CD4-positive, alpha-beta T cell treated with Interferon gamma for 1 hour (primary cell): Measurements from ENCODE around the gene OSBP.

Source experiments
- DNase-seq: peaks from one replicate; pipeline ENCODE4 v3.0.0-alpha.2; 2020

Gene OSBP

DNA sequence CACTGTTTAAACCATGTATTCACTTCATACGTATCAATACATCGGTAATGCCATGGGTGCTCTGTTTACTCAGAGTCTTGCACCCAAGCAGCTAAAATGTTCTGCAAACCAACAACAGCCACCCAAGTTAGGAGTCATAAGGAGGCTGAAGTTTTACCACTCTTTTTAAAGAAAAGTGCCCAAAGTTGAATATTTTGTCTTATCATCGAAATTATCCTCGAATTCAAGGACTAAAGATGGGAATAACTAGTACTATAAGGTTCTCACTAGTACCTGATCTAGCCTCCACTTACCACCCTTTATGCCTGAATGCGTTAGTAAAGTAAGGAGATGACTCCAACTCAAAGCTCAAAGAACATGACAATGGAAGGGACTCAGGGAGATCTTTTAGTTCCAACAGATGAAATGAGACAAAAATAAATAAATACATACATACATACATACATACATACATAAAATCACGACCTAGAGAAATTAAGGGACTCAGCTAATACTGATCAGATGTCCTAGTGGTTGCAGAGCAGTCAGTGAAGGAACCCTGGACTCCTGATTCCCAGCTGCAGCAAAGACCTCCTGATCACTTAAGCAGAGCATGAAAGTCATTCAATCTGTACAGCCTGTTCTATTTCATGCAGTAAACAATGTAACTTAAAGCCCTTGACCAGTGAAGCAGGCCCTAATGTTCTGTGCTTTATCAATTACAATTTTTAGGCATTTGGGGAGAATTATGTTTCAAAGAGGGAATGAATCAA lies 7.7 kb downstream of the OSBP start:
- no peak for DNase-seq

DNA sequence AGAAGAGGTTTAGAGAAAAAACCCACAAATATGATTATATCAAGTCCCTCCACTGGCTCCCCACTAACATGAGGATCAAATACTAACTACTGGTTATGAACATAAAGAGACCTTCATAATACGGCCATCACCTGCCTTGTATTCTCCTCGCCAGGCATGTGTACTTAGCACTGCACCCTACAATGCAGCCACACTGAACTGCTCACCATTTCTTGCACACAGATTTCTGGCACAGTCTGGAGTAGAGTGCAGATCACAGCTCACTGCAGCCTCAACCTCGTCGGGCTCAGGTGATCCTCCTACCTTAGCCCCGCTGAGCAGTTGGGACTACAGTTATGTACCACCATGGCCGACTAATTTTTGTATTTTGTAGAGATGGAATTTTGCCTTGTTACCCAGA lies 13.1 kb downstream of the OSBP start:
- DNase-seq, result no peak

DNA sequence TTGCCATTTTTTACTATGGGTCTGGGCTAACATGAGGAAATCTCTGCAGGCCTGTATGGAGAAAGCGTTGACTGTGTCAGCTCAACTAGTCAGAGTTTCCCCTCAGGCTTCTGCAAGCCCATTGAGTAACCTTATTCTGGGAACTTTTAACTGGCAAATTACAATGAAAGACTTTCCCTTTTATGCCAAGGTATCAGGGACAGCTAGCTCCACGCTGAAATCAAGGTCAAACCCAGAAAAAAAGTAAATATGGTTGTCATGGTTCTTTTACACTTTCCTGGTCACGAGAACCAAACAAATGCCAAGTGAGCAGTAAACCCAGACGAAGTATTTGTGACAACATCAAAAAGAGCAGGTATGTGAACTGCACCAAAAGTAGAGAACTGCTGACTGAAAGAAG lies 13.8 kb downstream of the OSBP start:
- no peak for DNase-seq

DNA sequence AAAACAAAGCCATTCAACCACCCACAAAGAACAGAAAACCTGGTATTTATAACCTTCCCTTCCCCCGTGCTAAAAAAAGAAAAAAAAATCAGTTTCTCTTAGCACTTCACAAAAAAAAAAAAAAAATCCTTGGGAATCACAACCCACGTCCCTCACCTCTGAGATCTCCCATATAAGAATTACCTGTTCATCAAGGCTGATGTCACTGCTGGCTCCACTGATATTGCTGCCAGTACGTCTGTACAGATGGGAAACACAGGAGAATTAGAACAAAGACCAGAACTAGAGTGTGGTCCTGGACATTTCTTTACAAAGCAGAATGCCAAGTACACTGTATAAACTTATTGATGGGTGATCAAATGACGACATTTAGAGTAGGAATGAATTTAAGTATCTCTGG lies 14.9 kb downstream of the OSBP start:
- DNase-seq, result no peak

DNA sequence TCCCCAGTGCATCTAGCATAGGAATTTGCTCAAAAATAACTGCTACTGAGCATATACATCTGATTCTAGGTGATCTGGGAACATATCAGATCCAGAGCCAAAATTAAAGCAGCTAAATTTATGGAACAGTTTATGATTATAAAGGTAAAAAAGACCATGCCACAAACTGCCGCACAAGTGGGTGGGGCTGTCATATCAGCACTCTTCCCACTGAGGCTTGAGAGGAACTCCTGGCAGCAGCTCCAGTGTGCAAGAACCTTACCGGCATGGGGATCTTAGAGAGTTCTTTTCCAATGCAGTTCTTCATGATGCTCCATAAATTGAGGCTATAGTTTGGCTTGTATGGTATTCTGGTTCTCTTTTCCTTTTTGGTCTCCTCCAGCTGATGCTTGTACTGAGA lies 15.3 kb downstream of the OSBP start:
- no peak for DNase-seq

DNA sequence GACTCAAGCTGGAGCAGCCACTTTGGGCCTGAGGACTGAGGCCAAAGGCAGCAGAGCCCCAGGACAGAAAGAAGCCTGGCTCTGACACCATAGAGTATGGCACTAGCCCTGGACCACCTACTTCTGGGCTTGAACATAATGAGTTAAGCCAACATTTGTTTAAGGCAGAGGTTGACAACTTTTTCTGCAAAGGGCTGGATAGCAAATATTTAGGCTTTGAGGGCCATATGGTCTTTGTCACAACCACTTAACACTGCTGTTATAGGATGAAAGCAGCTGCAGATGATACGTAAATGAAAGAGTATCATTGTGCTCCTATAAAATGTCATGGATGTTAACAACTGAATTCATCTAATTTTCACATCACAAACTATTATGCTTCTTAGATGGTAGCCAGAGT lies 16.6 kb downstream of the OSBP start:
- DNase-seq, result no peak

DNA sequence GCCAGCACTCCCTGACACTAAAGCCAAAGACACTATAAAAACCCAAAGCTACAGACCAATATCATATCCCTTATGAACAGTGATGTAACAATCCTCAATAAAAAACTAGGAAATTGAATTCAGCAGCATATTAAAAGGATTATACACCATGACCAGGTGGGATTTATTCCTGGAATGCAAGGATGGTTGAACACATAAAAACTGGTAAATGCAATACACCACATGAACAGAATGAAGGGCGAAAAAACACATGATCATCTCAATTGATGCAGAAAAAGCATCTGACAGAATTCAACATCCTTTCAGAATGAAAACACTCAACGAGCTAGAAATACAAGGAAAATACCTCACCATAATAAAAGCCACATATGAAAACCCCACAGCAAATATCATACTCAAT lies 31.3 kb downstream of the OSBP start:
- no peak for DNase-seq

DNA sequence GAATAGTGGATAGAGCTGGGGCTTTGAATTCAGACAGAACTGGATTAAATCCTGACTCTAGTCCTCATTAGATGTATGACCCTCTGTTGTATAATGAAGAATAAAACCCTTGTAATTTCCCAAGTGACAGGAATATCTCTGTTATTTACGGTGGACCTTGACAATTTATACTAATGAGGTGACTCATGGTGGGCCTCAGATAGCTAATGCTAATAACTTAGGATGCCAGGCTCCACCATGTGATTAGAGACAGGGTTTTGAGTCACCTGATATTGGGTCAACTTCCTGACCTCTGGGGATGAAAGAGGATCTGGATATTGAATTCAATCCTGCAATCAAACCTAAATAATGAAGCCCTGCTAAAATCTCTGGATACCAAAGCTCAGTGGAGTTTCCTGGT lies 33.6 kb downstream of the OSBP start:
- DNase-seq, result no peak

DNA sequence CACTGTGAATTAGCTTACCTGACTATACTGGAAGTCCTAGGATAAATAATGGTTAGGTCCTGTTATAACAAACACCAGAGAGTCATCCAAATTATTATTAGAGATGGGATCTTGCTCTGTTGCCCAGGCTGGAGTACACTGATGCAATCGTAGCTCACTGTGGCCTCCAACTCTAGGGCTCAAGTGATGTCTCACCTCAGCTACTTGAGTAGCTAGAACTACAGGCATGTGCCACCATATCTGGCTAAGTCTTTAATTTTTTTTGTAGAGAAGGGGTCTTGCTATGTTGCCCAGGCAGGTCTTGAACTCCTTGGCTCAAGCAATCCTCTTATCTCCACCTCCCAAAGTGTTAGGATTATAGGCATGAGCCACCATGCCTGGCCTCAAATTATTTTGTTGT lies 37.2 kb downstream of the OSBP start:
- DNase-seq, result no peak

DNA sequence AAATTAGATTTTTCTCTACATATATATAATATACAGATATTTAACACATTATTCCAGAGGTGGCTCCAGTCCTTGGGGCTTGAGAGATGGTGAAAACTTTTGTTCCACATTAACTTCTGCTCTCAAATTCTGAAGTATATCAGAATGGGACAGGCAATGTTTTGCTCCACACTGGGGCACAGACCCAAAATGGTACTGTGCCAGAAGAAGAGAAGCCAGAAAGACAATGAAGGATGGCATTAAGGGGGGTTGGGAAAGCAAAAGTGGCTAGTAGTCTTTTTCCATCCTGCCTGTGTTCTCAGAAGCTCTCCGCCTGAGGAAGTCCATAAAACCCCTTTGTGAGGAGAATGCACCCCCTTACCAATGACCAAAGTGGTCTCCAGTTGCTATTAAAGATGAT lies 40.1 kb downstream of the OSBP start:
- no peak for DNase-seq

DNA sequence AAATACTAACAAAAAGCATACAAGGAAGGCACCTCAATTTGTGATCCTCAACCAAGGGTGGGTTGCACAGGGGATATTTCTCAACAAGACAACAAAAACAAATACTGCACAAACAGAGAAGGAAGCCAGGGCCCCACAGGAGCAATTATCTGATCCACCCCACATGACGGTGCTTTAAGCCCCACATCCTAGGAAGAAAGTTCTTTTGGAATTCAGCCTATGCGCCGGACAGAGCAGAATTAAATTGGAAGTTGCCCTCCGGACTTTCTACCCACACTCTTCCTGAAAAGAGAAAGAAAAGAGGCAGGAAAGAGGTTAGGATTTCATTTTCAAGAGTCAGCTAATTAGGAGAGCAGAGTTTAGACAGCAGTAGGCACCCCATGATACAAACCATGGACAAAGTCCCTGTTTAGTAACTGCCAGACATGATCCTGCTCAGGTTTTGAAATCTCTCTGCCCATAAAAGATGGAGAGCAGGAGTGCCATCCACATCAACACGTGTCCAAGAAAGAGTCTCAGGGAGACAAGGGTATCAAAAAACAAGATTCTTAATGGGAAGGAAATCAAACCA lies 40.6 kb downstream of the OSBP start:
- DNase-seq, result no peak

DNA sequence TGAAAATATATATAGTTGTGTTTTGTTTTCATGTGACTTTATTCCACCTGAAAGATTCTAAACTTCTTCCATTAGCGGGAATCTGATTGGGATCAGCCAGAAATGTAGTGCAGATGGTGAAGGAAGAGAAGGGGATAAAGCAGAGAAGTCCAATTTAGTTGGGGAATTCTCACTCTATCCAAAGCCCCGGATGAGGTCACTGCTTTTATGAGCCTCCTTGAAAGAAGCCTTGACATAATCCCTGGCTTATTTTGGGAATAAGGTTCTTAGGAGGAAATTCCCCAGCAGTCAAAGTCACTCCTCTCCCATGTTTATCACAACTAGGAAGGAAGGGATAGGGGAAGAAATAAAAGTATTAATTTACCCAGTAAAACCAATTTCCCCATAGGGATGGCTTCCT lies 41.1 kb downstream of the OSBP start:
- no peak for DNase-seq

DNA sequence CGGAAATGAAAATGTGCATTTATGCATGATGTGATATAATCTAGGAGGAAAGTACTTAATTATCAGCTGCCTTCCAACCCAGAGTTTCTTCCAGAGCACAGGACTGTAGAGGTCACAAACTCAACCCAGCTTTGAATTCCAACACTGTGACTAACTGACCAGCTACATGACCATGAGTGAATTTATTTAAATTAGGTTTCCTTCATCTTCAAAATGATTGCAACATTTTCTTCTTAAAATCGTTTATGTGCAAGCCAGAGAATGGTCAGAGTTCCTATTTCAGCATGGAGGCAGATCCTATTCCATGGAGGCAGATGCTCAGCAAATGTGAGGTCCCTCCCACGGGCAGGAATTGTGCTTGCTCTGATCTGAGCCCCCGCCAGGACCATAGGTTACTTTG lies 42.4 kb downstream of the OSBP start:
- no peak for DNase-seq

DNA sequence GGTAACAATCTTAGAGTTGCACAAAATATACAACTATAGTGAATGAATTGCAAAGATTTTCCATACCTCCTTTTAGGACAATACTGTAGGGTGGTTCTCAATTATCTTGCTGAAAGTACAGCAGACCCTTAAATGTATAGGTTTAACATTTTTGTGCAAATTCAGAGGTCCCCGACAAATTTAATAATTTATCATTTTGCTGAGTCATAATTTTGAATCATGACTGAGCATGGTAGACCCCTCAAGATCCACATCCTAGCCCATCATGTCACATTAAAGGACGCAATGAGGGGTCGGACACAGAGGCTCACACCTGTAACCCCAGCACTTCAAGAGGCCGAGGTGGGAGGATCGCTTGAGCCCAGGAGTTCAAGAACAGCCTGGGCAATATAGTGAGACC lies 43.5 kb downstream of the OSBP start:
- DNase-seq, result no peak

DNA sequence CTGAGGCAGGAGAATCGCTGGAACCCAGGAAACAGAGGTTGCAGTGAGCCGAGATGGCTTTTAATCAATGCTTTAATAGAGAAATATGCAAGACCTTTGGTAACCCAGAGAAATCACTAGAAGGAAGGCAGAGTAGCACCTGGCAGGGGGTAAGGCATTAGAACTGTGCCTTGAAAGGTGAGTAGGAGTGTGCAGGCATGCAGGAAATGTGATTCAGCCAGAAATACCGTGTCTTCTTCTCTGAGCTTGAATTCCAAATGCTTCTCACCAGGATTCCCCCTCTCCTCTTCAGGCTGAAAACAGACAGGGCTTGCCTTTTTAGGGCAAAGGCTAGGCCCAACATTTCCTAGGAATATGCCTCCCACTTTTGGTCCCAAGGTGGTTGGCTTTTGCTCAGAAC lies 53.3 kb downstream of the OSBP start:
- no peak for DNase-seq

DNA sequence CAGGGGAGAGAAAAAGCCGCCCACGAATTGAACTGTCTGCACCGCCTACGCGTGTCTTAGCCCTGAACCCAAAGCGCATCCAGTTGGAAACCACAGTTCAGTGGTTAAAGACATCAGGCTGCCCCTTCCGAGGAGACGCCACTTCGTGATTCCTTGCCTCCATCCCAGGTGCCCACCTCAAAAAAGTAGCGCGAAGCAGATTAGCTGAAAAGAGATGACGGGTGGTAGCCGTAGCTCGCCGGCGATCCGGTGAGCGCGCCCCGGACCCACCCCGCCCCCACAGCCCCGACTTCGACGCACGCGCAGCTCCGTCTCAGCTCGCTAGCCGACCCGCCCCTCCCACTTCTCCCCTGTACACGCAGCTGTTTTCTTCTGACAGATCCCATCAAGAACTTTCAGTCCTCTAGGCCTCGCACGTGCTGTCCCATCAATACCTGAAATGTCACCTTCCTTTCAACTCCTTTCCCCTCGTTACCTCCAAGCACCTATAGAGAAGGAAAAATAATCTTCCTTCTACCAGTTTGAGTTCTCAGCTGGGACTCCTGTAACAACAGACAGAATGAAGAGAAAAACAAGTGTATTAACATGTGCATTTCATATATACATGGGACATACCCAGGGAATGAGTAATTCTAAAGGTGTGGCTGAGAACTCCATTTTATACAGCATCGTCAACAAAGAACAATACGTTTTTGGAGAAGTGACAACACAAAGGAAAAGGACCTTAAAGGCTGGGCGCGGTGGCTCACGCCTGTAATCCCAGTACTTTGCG lies 54.7 kb downstream of the OSBP start:
- peak; percentile 81 for DNase-seq

DNA sequence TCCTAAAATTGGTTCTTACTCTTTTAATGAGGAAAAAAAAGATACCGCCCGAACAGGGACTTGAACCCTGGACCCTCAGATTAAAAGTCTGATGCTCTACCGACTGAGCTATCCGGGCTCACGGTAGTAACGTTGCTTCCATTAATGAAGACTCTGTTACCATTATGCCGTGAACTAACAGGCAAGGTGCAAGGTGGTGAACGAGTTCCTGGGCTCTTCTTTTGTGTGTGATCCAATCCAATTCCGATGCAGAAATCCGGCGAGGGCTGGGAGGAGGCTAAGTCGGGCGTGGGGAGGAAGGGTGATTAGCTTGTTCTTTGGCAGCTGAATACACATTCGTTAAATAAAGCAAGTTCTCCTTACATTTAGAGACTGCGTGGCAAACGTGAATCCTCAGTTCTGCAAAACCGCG lies 55.3 kb downstream of the OSBP start:
- DNase-seq, result peak; percentile 66

DNA sequence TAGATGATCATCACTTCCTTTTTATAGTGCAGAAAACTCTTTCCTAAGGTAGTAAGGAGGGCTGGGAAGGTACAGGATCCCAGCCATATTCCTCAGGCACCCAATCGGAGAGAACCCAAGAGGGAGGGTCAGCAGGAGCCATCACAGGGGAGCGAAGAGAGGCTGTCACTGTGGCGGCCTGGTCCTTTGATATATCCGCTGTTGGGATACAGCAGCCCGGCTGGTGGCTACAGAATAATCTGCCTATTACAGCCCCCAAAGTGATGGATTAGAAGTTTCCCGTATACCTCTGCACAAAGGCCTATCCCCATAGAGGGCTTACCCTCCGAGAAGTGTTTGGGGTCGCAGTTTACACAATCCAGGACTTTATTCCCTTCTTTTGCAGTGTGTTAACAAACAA lies 55.7 kb downstream of the OSBP start:
- no peak for DNase-seq

DNA sequence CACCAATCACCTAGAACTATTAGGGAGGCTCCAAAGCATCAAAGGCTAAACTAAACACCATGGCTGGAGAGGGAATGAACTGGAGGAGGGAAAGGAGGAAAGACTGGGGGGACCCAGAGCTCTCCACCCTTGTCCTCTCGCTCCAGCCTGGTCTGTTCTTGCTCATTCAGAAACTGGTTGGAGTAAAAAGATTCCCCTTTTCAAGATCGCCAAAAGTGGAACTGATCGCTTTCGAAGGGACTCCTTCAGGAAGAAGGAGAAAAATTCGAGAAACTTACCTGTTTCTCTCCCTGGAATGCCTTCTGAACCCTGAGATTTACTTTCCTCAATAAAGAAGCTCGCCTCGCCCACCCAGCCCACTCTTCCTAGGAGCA lies 57.3 kb downstream of the OSBP start:
- no peak for DNase-seq

DNA sequence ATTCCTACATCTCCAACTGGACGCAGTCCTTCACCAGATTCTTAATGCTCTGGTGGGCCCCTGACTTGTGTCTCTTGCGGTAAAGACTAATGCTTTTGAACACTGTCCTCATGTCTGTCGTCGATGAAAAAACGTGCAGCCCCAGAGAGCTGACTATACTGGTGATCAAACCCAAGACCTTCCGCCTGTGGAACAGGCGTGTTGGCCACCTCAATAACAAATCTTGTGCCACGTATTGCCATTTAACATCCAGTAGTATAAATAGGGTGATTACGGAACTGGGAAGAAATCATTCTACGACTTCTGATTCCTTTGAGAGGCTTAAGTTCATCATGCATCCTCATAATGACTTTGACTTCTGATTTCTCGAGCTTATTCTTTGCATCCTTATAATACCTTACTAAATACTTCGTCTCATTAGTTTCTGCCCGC lies 58.6 kb downstream of the OSBP start:
- no peak for DNase-seq

DNA sequence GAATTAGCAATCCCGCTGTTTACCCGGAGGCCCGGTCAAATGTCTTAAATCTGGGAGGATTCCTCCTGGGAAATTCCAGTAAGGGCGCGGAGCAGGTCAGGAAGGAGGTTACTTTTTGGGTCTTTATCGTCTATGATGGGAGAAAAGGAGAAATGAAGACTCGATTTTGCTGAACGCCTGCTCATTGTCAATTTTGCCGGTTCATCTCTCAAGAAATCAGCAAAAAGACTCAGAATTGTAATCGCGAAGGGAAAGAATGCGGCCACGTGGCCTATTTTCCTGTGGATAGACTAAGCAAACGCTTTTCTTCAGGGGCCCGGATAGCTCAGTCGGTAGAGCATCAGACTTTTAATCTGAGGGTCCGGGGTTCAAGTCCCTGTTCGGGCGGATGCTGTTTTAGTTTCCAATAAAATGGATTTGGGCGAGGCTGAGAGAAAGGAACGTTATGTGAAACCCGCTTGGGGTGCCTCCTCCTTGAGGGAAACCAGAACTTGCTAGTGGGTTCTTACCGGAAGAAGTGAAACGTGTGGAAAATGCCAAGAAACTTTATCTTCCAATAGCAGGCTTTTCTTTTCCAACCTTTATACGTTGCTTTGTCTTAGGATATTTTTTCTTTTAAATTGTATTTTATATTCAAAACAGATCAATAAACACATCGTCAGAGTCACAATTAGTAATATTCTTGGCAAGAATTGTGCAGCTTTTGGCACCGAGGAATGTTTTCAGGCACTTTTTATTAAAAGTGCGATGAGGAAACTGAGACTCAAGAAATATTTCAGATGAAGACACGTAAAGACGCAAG lies 59.3 kb downstream of the OSBP start:
- DNase-seq, result peak; percentile 54

DNA sequence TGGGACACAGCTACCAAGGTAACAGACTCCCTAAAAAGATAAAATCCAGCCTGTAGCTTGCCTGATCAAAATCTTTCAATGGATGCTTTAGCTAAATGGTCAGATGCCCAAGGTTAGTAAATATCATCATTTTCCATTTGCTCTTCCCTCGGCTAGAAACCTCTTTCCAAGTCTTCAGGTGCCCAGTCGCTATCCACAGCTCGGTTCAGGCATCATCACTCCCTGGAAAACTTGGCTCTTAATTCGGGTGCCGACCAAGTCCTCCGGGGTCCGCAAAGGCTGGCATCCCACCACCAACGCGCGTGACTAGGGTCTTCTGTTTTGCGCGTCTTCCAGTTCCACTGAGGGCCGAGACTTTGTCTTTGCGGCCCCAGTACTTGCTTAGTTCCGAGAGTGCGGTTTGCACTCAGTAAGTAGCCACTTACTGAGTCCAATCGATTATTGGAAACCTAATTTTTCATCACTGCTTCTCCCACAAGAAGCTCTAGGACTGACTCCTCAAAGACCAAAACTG lies 59.9 kb downstream of the OSBP start:
- DNase-seq, result no peak

DNA sequence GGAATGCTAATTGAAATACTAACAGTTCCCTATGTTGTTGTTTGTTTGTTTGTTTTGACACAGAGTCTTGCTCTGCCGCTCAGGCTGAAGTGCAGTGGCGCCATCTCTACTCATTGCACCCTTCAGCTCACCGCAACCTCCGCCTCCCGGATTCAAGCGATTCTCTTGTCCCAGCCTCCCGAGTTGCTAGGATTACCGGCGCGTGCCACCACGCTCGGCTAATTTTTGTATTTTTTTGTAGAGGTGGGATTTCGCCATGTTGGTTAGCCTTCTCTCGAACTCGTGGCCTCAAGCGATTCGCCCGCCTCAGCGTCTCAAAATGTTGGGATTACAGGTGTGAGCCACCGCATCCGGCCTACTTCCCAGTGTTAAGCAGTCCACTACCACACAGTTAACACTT lies 62.3 kb downstream of the OSBP start:
- DNase-seq, result no peak
